Sigmoid colon (tissue), 4 donors: Measurements from ENCODE around the gene ACVR1.

Experiments used
- POLR2A ChIP-seq, 2 donors: fragments of 450-650 bp; IDR thresholded peaks; one replicate each; pipeline ENCODE4 v1.6.1; 2016; ENCODE audit warnings: antibody characterized with exemption in 2 of 2, mild to moderate bottlenecking in 2 of 2, moderate library complexity in 2 of 2
- POLR2AphosphoS5 ChIP-seq, 4 donors: sonication (generic); formaldehyde crosslinking; IDR thresholded peaks; one replicate each; pipeline ENCODE4 v1.6.1; 2017; ENCODE audit warnings: antibody characterized with exemption in 4 of 4
- TF ChIP-seq, protein P1 (sequence below), 4 experiments: fragments of 450-650 bp in 3 of 4; fragments of 200-600 bp in 1 of 4; IDR thresholded peaks; one replicate each; pipeline ENCODE4 v1.5.1; 2016 to 2019; ENCODE audit warnings: antibody characterized with exemption in 4 of 4, mild to moderate bottlenecking in 3 of 4, moderate library complexity in 2 of 4

DNA sequence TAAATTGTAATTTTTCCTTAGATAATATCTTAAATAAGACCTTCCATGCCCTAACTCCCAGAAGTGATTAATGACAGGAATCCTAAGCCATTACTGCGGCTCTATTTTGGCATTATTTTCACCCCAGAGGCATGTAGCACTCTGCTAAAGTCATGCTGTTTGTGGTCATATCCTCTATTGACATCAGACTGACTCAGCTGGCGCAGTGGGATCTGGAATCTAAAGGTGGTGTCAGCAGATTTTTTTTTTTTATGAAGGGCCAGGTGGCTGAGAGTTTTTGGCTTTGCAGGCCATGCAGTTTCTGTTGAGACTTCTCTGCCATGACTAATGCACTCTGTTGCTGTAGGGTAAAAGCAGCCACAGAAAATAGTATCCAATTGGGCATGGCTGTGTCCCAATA is 183.4 kb downstream of the ACVR1 start:
- TF ChIP-seq, protein P1, sequence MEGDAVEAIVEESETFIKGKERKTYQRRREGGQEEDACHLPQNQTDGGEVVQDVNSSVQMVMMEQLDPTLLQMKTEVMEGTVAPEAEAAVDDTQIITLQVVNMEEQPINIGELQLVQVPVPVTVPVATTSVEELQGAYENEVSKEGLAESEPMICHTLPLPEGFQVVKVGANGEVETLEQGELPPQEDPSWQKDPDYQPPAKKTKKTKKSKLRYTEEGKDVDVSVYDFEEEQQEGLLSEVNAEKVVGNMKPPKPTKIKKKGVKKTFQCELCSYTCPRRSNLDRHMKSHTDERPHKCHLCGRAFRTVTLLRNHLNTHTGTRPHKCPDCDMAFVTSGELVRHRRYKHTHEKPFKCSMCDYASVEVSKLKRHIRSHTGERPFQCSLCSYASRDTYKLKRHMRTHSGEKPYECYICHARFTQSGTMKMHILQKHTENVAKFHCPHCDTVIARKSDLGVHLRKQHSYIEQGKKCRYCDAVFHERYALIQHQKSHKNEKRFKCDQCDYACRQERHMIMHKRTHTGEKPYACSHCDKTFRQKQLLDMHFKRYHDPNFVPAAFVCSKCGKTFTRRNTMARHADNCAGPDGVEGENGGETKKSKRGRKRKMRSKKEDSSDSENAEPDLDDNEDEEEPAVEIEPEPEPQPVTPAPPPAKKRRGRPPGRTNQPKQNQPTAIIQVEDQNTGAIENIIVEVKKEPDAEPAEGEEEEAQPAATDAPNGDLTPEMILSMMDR (IDR thresholded peaks at IDR 0.05) = no peak
- TF ChIP-seq POLR2A (IDR thresholded peaks at IDR 0.05) (no peak), POLR2AphosphoS5 (IDR thresholded peaks at IDR 0.05) (no peak)
